Glomerular endothelial cell (primary cell): ENCODE data around the gene FBXL13. TPM values are rescaled to one million over a fixed set of nuclear protein-coding genes. Genes with fewer than 3 reads are reported as not detected.
A peak's percentile ranks its signal among the peaks of the same experiment; 100 is the strongest.
"Not testable (repeated sequence)": the region's sequence is repeated elsewhere in the genome, so short reads cannot be mapped to it uniquely, and the experiment has no call there.

Experiments used
- DNase-seq: peaks from one replicate; pipeline ENCODE4 v3.0.0-alpha.2; 2011; ENCODE audit warnings: low read depth, low spot score; ENCODE audit errors: extremely low read depth
- total RNA-seq: library from RNA; depleted of rRNA; stranded (reverse); fragments of >200 nt; gene quantifications from 2 replicates; pipeline ENCODE4 v1.2.3, GENCODE V29; 2015

FBXL13 gene
- total RNA-seq, 1 donor from 2014 or later, result 2.2 TPM

GRCh38 chr7:102988631-102989560 is 85.7 kb downstream of the FBXL13 start:
- no peak for DNase-seq

DNA sequence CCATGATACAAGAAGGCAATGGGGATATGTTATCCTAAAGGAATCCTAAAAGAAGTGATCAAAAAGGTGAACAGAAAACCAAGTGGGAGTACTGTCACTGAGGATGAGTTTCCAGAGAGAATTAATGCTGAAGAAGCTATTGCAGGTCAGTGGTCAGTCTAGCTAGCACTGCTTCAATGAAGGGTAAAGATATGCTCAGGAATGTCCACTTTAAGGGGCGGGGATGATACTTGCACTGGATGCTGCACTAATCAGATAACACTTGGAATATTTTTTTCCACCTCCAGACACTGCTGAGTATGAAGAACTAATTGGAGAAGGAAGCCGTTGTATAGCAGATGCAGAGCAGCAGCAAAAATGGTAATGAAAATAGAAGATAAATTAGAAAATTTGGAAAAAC is 86.5 kb downstream of the FBXL13 start:
- DNase-seq, result no peak

DNA sequence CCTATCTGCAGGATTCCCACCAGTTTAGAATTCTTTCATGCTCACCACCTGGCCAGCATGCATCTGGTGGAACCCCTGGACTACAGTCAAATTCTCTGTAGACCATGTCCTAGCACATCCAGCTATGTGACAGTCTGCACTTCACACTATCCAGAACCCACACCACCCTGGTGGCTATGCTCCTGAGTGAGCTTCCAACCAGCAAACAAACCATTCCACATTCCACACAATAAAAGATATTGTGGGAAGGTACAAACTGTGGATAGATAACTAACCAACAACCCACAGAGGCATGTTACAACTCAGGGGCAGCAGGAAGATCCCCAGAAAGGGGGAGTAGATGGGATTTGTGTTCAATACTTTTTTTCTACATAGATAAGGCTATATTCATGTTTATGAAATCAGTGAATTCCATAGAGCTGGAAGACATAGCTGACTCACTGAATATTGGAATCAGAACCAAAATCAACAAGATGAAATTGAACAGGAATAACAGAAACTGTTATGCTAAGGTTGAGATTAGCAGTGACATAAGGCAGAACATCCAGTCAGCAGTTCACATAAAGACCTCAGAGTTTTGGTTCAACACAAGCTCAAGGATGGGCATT is 89.3 kb downstream of the FBXL13 start:
- no peak for DNase-seq

GRCh38 chr7:102983602-102984001 is 91.0 kb downstream of the FBXL13 start:
- no peak for DNase-seq

DNA sequence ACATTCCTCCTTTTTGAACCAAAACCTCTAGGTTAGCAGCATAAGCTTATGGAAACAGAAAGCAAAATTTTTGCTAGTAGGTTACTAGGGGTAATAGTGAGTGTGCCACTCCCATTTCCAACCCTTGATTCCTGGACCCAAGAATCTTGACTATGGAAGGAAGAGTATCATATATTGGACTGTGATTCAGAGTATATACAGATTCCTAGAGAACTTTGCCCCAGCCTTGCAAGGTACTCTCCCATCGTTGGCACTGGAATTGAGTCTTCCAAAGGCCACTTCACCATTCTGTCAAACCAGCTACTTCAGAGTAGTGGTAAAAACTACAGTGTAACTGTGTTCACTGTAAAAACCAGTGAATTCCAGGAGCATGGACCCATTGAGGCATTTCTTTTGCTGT is 92.4 kb downstream of the FBXL13 start:
- DNase-seq, result no peak

GRCh38 chr7:102981451-102981850 is 93.1 kb downstream of the FBXL13 start:
- DNase-seq, result no peak

DNA sequence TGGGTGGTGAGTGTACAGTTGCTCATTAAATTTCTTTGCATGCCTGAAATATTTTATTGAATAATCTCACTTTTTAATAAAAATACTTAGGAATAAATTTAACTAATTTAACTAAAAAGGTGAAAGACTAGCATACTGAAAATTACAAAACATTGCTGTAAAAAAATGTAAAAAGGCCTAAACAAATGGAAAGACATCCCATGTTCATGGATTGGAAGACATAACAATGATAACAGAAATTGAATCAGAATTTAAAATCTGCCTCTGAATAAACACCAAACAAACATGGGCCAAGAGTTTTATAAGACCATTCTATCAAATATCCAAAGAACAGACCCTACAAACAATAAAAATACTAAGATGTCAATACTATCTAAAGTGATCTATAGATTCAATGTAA is 94.9 kb downstream of the FBXL13 start:
- DNase-seq, result no peak

- no peak for DNase-seq
Observed at GRCh38 chr7:102978284-102978683, 96.3 kb downstream of the FBXL13 start.

- DNase-seq, result not testable (repeated sequence)
Observed at GRCh38 chr7:102977586-102977985, 97.0 kb downstream of the FBXL13 start.

DNA sequence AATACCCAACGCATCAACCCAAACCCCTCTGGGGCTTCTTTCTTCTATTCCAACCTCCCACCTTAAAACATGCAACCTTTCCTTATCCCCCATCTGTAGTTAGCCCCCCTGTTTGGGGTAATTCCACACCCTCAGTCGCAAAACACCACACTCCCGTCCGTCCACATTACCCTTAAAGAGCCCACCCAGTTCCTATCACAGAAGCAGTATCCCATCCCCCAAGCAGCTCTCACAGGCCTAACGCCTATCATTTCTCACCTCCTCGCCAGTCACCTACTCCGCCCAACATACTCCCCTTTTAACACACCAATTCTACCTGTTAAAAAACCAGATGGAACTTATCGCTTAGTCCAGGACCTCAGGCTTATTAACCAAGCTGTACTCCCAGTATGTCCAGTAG is 98.1 kb downstream of the FBXL13 start:
- no peak for DNase-seq

DNA sequence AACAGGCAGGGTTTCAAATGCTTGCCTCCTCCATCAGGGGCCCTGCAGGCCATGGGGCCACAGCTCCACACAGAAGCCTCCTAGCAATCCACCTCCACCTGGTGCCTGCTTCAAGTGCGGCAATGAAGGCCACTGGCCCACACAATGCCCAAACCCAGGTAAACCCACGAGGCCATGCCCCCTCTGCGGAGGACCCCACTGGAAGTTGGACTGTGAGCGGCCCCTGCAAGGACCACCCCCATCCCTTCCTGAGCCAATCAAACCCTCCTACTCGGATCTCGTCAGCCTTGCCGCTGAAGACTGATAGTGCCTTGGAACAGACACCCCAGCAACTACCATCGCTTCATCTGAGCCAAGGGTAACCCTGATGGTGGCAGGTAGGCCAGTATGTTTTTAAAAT is 98.7 kb downstream of the FBXL13 start:
- no peak for DNase-seq

DNA sequence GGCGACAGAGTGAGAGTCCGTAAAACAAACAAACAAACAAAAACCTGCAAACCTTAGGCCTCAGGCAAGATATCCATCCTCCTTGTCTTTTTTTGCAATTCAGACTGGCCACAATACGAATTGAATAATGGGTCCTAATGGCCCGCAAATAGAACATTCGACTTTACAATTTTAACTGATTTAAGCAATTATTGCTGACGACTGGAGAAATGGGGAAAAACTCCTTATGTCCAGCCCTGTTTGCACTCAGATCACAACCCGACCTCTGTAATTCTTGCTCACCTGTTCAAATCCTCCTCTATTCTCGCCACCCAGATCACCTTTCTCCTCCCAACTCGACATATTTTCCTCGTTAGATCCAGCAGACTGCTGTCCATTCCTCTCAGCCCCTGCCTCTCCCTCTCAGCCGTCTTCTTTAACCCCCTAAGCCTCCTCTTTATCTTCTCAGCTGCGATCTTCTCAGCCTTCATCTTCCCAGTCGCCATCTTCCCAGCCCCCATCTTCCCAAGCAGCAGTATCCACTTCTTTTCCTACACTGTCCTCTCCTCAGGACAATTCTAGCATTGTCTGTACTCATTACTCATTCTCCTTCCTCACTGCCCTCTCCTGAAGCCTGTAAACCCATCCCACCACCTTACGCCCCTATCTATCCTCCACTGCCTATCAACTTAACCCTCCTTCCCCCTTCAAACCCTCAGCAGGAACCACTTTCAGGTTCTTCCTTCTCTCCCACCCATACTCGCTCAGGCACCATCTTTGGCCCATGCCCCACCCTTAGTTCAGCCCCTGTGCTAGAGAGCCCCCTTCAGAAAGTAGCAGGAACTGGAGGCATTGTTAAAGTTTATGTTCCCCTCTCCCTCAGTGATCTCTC is 100.0 kb downstream of the FBXL13 start:
- DNase-seq, result no peak

- peak; percentile 71 for DNase-seq
Observed at GRCh38 chr7:102973096-102973802, 101.3 kb downstream of the FBXL13 start.

GRCh38 chr7:102967798-102968197 is 106.8 kb downstream of the FBXL13 start:
- DNase-seq, result no peak

GRCh38 chr7:102966465-102966864 is 108.1 kb downstream of the FBXL13 start:
- no peak for DNase-seq

DNA sequence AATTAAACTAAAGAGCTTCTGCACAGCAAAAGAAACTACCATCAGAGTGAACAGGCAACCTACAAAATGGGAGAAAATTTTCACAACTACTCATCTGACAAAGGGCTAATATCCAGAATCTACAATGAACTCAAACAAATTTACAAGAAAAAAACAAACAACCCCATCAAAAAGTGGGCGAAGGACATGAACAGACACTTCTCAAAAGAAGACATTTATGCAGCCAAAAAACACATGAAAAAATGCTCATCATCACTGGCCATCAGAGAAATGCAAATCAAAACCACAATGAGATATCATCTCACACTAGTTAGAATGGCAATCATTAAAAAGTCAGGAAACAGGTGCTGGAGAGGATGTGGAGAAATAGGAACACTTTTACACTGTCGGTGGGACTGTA is 112.6 kb downstream of the FBXL13 start:
- DNase-seq, result not testable (repeated sequence)

DNA sequence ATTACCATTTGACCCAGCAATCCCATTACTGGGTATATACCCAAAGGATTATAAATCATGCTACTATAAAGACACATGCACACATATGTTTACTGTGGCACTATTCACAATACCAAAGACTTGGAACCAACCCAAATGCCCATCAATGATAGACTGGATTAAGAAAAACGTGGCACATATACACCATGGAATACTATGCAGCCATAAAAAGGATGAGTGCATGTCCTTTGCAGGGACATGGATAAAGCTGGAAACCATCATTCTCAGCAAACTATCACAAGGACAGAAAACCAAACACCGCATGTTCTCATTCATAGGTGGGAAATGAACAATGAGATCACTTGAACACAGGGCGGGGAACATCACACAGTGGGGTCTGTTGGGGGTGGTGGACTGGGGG is 116.6 kb downstream of the FBXL13 start:
- not testable (repeated sequence) for DNase-seq

- not testable (repeated sequence) for DNase-seq
Observed at GRCh38 chr7:102954359-102954758, 120.2 kb downstream of the FBXL13 start.

- no peak for DNase-seq
Observed at GRCh38 chr7:102953406-102953805, 121.2 kb downstream of the FBXL13 start.

- no peak for DNase-seq
Observed at GRCh38 chr7:102951839-102952238, 122.8 kb downstream of the FBXL13 start.

DNA sequence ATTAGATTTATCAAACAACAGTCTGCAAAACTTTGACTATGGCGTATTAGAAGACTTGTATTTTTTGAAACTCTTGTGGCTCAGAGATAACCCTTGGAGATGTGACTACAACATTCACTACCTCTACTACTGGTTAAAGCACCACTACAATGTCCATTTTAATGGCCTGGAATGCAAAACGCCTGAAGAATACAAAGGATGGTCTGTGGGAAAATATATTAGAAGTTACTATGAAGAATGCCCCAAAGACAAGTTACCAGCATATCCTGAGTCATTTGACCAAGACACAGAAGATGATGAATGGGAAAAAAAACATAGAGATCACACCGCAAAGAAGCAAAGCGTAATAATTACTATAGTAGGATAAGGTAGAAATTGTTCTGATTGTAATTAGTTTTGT is 130.4 kb downstream of the FBXL13 start:
- no peak for DNase-seq
